ENCODE data around the gene CFC1B. TPM values are rescaled to one million over a fixed set of nuclear protein-coding genes. Genes with fewer than 3 reads are reported as not detected.
"Not testable (repeated sequence)": the region's sequence is repeated elsewhere in the genome, so short reads cannot be mapped to it uniquely, and the experiment has no call there.

CFC1B gene
- total RNA-seq, 1 donor from 2014 or later = not detected

GRCh38 chr2:130576209-130576784 is 55.3 kb downstream of the CFC1B start:
- H3K4me1 Mint-ChIP-seq (ENCODE audit: low read depth, unreplicated experiment) = not testable (repeated sequence)

GRCh38 chr2:130577559-130577958 is 56.5 kb downstream of the CFC1B start:
- H3K9me3 Mint-ChIP-seq (ENCODE audit: unreplicated experiment); H3K27ac Mint-ChIP-seq (ENCODE audit: unreplicated experiment); H3K27me3 Mint-ChIP-seq (ENCODE audit: unreplicated experiment); H3K4me3 Mint-ChIP-seq (ENCODE audit: unreplicated experiment); H3K36me3 Mint-ChIP-seq (ENCODE audit: unreplicated experiment); DNase-seq; H3K4me1 Mint-ChIP-seq (ENCODE audit: low read depth, unreplicated experiment): not testable (repeated sequence)

More at GRCh38 chr2:130576209-130576784, 55.3 kb downstream of the CFC1B start:
- not testable (repeated sequence) for H3K27me3 Mint-ChIP-seq (ENCODE audit: unreplicated experiment); H3K9me3 Mint-ChIP-seq (ENCODE audit: unreplicated experiment); DNase-seq; H3K4me3 Mint-ChIP-seq (ENCODE audit: unreplicated experiment); H3K27ac Mint-ChIP-seq (ENCODE audit: unreplicated experiment); H3K36me3 Mint-ChIP-seq (ENCODE audit: unreplicated experiment)

Other genes starting within 250 kb of the CFC1B start
- gene IMP4, start 178.3 kb upstream of the CFC1B start, total RNA-seq (ENCODE audit: unreplicated experiment) = 48.3 TPM
- gene PTPN18, start 165.2 kb upstream of the CFC1B start, total RNA-seq (ENCODE audit: unreplicated experiment) = 78.5 TPM
- gene POTEI, start 11.9 kb upstream of the CFC1B start, total RNA-seq (ENCODE audit: unreplicated experiment) = 1.4 TPM
- 1.8 TPM for gene CFC1, start 78.4 kb downstream of the CFC1B start, total RNA-seq (ENCODE audit: unreplicated experiment)
- not detected for gene POTEJ, start 90.2 kb downstream of the CFC1B start, total RNA-seq (ENCODE audit: unreplicated experiment)
- not detected for gene GPR148, start 207.8 kb downstream of the CFC1B start, total RNA-seq (ENCODE audit: unreplicated experiment)
- 20.6 TPM for gene AMER3, start 234.3 kb downstream of the CFC1B start, total RNA-seq (ENCODE audit: unreplicated experiment)